ENCODE measurements around the gene KRTAP10-8.
"Not testable (repeated sequence)": the region's sequence is repeated elsewhere in the genome, so short reads cannot be mapped to it uniquely, and the experiment has no call there.

The KRTAP10-8 gene

GRCh38 chr21:44568667-44569556, 43.0 kb upstream of the KRTAP10-8 start:
- DNase-seq (ENCODE audit: low read depth, low spot score) = no peak
- H3K9ac ChIP-seq (ENCODE audit: insufficient read length, low read depth) = no peak overlapping the region
- no peaks in the 10 kb centered on the region for H3K27me3 ChIP-seq (ENCODE audit: insufficient read depth, insufficient read length)
- H3K36me3 ChIP-seq (ENCODE audit: insufficient read depth, insufficient read length, low read length) = no peaks in the 10 kb centered on the region
- H3K4me1 ChIP-seq (ENCODE audit: insufficient read depth, insufficient read length) = no peaks in the 10 kb centered on the region
- peaks cover 16% of the 10 kb centered on the region; the same call in 1 of the 2 replicates for H3K9me3 ChIP-seq (ENCODE audit: insufficient read depth, low read length)
- no peak for TF ChIP-seq SUZ12 (IDR thresholded peaks at IDR 0.05; ENCODE audit: extremely low read depth, insufficient read depth, insufficient read length)
- TF ChIP-seq YY1 (IDR thresholded peaks at IDR 0.05; ENCODE audit: insufficient read depth, insufficient read length) = no peak
- TF ChIP-seq ZNF274 (IDR thresholded peaks at IDR 0.05; ENCODE audit: low read depth, low read length) = no peak
- H3K4me3 ChIP-seq (ENCODE audit: insufficient read length, low read depth) = no peak overlapping the region

GRCh38 chr21:44569861-44570517, 41.9 kb upstream of the KRTAP10-8 start:
- DNase-seq (ENCODE audit: low read depth, low spot score) = no peak
- Histone ChIP-seq H3K4me3 (ENCODE audit: insufficient read length, low read depth) (no peak overlapping the region), H3K27me3 (ENCODE audit: insufficient read depth, insufficient read length) (no peaks in the 10 kb centered on the region), H3K36me3 (ENCODE audit: insufficient read depth, insufficient read length, low read length) (no peaks in the 10 kb centered on the region), H3K4me1 (ENCODE audit: insufficient read depth, insufficient read length) (peaks cover 3% of the 10 kb centered on the region), H3K9ac (ENCODE audit: insufficient read length, low read depth) (no peak overlapping the region), H3K9me3 (ENCODE audit: insufficient read depth, low read length) (peaks cover 16% of the 10 kb centered on the region; the same call in 1 of the 2 replicates)
- TF ChIP-seq YY1 (IDR thresholded peaks at IDR 0.05; ENCODE audit: insufficient read depth, insufficient read length) (no peak), ZNF274 (IDR thresholded peaks at IDR 0.05; ENCODE audit: low read depth, low read length) (no peak), SUZ12 (IDR thresholded peaks at IDR 0.05; ENCODE audit: extremely low read depth, insufficient read depth, insufficient read length) (no peak)

GRCh38 chr21:44571296-44571695, 40.6 kb upstream of the KRTAP10-8 start:
- no peak for TF ChIP-seq YY1 (IDR thresholded peaks at IDR 0.05; ENCODE audit: insufficient read depth, insufficient read length)
- TF ChIP-seq ZNF274 (IDR thresholded peaks at IDR 0.05; ENCODE audit: low read depth, low read length) = no peak
- DNase-seq (ENCODE audit: low read depth, low spot score) = no peak
- H3K27me3 ChIP-seq (ENCODE audit: insufficient read depth, insufficient read length) = no peaks in the 10 kb centered on the region
- no peaks in the 10 kb centered on the region for H3K36me3 ChIP-seq (ENCODE audit: insufficient read depth, insufficient read length, low read length)
- H3K4me3 ChIP-seq (ENCODE audit: insufficient read length, low read depth) = no peak overlapping the region
- H3K9ac ChIP-seq (ENCODE audit: insufficient read length, low read depth) = no peak overlapping the region
- H3K9me3 ChIP-seq (ENCODE audit: insufficient read depth, low read length) = peaks cover 16% of the 10 kb centered on the region; the same call in 1 of the 2 replicates
- H3K4me1 ChIP-seq (ENCODE audit: insufficient read depth, insufficient read length) = peaks cover 3% of the 10 kb centered on the region

GRCh38 chr21:44571844-44572782, 39.8 kb upstream of the KRTAP10-8 start:
- no peaks in the 10 kb centered on the region for H3K27me3 ChIP-seq (ENCODE audit: insufficient read depth, insufficient read length)
- no peaks in the 10 kb centered on the region for H3K36me3 ChIP-seq (ENCODE audit: insufficient read depth, insufficient read length, low read length)
- H3K9me3 ChIP-seq (ENCODE audit: insufficient read depth, low read length) = peaks cover 23% of the 10 kb centered on the region
- H3K4me3 ChIP-seq (ENCODE audit: insufficient read length, low read depth) = no peak overlapping the region
- no peak overlapping the region for H3K9ac ChIP-seq (ENCODE audit: insufficient read length, low read depth)
- TF ChIP-seq YY1 (IDR thresholded peaks at IDR 0.05; ENCODE audit: insufficient read depth, insufficient read length) (no peak), SUZ12 (IDR thresholded peaks at IDR 0.05; ENCODE audit: extremely low read depth, insufficient read depth, insufficient read length) (no peak), ZNF274 (IDR thresholded peaks at IDR 0.05; ENCODE audit: low read depth, low read length) (no peak)
- DNase-seq (ENCODE audit: low read depth, low spot score) = no peak
- H3K4me1 ChIP-seq (ENCODE audit: insufficient read depth, insufficient read length) = peaks cover 3% of the 10 kb centered on the region

GRCh38 chr21:44572959-44573583, 38.8 kb upstream of the KRTAP10-8 start:
- Histone ChIP-seq H3K36me3 (ENCODE audit: insufficient read depth, insufficient read length, low read length) (no peaks in the 10 kb centered on the region), H3K9me3 (ENCODE audit: insufficient read depth, low read length) (peaks cover 32% of the 10 kb centered on the region), H3K4me3 (ENCODE audit: insufficient read length, low read depth) (no peak overlapping the region), H3K27me3 (ENCODE audit: insufficient read depth, insufficient read length) (no peaks in the 10 kb centered on the region), H3K9ac (ENCODE audit: insufficient read length, low read depth) (no peak overlapping the region), H3K4me1 (ENCODE audit: insufficient read depth, insufficient read length) (peaks cover 3% of the 10 kb centered on the region)
- no peak for DNase-seq (ENCODE audit: low read depth, low spot score)
- no peak for TF ChIP-seq ZNF274 (IDR thresholded peaks at IDR 0.05; ENCODE audit: low read depth, low read length)
- TF ChIP-seq SUZ12 (IDR thresholded peaks at IDR 0.05; ENCODE audit: extremely low read depth, insufficient read depth, insufficient read length) = no peak
- TF ChIP-seq YY1 (IDR thresholded peaks at IDR 0.05; ENCODE audit: insufficient read depth, insufficient read length) = no peak

GRCh38 chr21:44573630-44574456, 38.0 kb upstream of the KRTAP10-8 start, which contains the start of gene KRTAP10-4:
KRTAP10-4 (plus strand) TSS chr21:44573729; CDS start chr21:44573759, 30 bp downstream.
- not testable (repeated sequence) for DNase-seq (ENCODE audit: low read depth, low spot score); H3K4me1 ChIP-seq (ENCODE audit: insufficient read depth, insufficient read length); H3K27me3 ChIP-seq (ENCODE audit: insufficient read depth, insufficient read length); H3K4me3 ChIP-seq (ENCODE audit: insufficient read length, low read depth); H3K9ac ChIP-seq (ENCODE audit: insufficient read length, low read depth); H3K36me3 ChIP-seq (ENCODE audit: insufficient read depth, insufficient read length, low read length)
- peaks cover 39% of the 10 kb centered on the region for H3K9me3 ChIP-seq (ENCODE audit: insufficient read depth, low read length)

All from NT2/D1 (cell line).